OCI-LY1 (cell line): ENCODE results near the gene GJC1.

Experiments used
- CTCF ChIP-seq: fragments of 200-600 bp; sonication (generic), shearing (Covaris generic); IDR thresholded peaks from 2 replicates; pipeline ENCODE4 v1.5.1; 2017; ENCODE audit warnings: mild to moderate bottlenecking, antibody characterized with exemption, low read length, moderate library complexity, mixed read lengths
- EZH2 ChIP-seq: fragments of 200-600 bp; sonication (generic), shearing (Covaris generic); IDR thresholded peaks from 2 replicates; pipeline ENCODE4 v1.8.0; 2017; ENCODE audit warnings: borderline replicate concordance, mixed run types, mild to moderate bottlenecking, antibody characterized with exemption, low read length, moderate library complexity, mixed read lengths

- TF ChIP-seq CTCF (no peak), EZH2 (no peak)
These were observed 33.4 kb downstream of the GJC1 start for GRCh38 chr17:44796731-44797130.
